Measurements from ENCODE around the gene RGS3. TPM values are rescaled to one million over a fixed set of nuclear protein-coding genes. Genes with fewer than 3 reads are reported as not detected.

Gene RGS3
- polyA plus RNA-seq, 1 experiment: 41.0 TPM

GRCh38 chr9:113532809-113533190 lies 69.3 kb downstream of the RGS3 start:
- ChIA-PET CTCF (no interaction called here), POLR2A (no interaction called here)
- Histone ChIP-seq H3K4me3 (ENCODE audit: low read depth, low read length) (no peak overlapping the region), H3K9me3 (ENCODE audit: control insufficient read depth, insufficient read depth, low read length) (no peaks in the 10 kb centered on the region), H3K27me3 (ENCODE audit: control insufficient read depth, insufficient read depth, low read length) (peaks cover 3% of the 10 kb centered on the region), H3K27ac (ENCODE audit: low read depth, low read length) (no peak overlapping the region)
- DNase-seq (ENCODE audit: low read depth, low spot score): no peak
- no peak for TF ChIP-seq CTCF (IDR thresholded peaks at IDR 0.05; ENCODE audit: low read depth, low read length)

- Histone ChIP-seq H3K27ac (ENCODE audit: low read depth, low read length) (no peak overlapping the region), H3K9me3 (ENCODE audit: control insufficient read depth, insufficient read depth, low read length) (no peaks in the 10 kb centered on the region), H3K27me3 (ENCODE audit: control insufficient read depth, insufficient read depth, low read length) (peaks cover 3% of the 10 kb centered on the region), H3K4me3 (ENCODE audit: low read depth, low read length) (no peak overlapping the region)
- no peak for DNase-seq (ENCODE audit: low read depth, low spot score)
- TF ChIP-seq CTCF (IDR thresholded peaks at IDR 0.05; ENCODE audit: low read depth, low read length): no peak
- CTCF ChIA-PET: no interaction called here
- POLR2A ChIA-PET: no interaction called here
Measured at GRCh38 chr9:113533335-113534225, 70.1 kb downstream of the RGS3 start.

GRCh38 chr9:113535756-113536155 lies 72.2 kb downstream of the RGS3 start:
- Histone ChIP-seq H3K9me3 (ENCODE audit: control insufficient read depth, insufficient read depth, low read length) (no peaks in the 10 kb centered on the region), H3K4me3 (ENCODE audit: low read depth, low read length) (no peak overlapping the region), H3K27ac (ENCODE audit: low read depth, low read length) (no peak overlapping the region), H3K27me3 (ENCODE audit: control insufficient read depth, insufficient read depth, low read length) (peaks cover 3% of the 10 kb centered on the region)
- TF ChIP-seq CTCF (IDR thresholded peaks at IDR 0.05; ENCODE audit: low read depth, low read length): no peak
- ChIA-PET POLR2A (interaction anchor here (0.6 kb wide), 1 partner anchor 39 kb away, joined by 3 read pairs; no protein-coding TSS in a partner anchor), CTCF (no interaction called here)
- DNase-seq (ENCODE audit: low read depth, low spot score): no peak

- CTCF ChIA-PET: no interaction called here
- no peak overlapping the region for H3K27ac ChIP-seq (ENCODE audit: low read depth, low read length)
Measured at GRCh38 chr9:113536166-113536482, 72.6 kb downstream of the RGS3 start.

More at GRCh38 chr9:113536166-113536482, 72.6 kb downstream of the RGS3 start:
- DNase-seq (ENCODE audit: low read depth, low spot score): no peak
- no peak for TF ChIP-seq CTCF (IDR thresholded peaks at IDR 0.05; ENCODE audit: low read depth, low read length)
- POLR2A ChIA-PET: interaction anchor here (0.6 kb wide), 1 partner anchor 38 kb away, joined by 3 read pairs; no protein-coding TSS in a partner anchor
- Histone ChIP-seq H3K27me3 (ENCODE audit: control insufficient read depth, insufficient read depth, low read length) (peaks cover 3% of the 10 kb centered on the region), H3K9me3 (ENCODE audit: control insufficient read depth, insufficient read depth, low read length) (no peaks in the 10 kb centered on the region), H3K4me3 (ENCODE audit: low read depth, low read length) (no peak overlapping the region)
